SU-DHL-6 (cell line): ENCODE data around the gene EFCAB12.

Experiments
- H2AFZ ChIP-seq: fragments of 200-600 bp; sonication (generic); 2 replicates; pipeline ENCODE4 v1.6.1; 2014; ENCODE audit warnings: low read depth, mild to moderate bottlenecking, moderate library complexity, mixed read lengths, antibody characterized with exemption, low read length; ENCODE audit not compliant: severe bottlenecking
- H3F3A ChIP-seq: fragments of 200-600 bp; shearing (Covaris generic); 2 replicates; pipeline ENCODE4 v1.6.0; 2016; ENCODE audit warnings: antibody characterized with exemption, mild to moderate bottlenecking; ENCODE audit not compliant: insufficient read depth
- H3K27ac ChIP-seq: fragments of 200-600 bp; sonication (generic); 2 replicates; pipeline ENCODE4 v1.5.1; 2016; ENCODE audit warnings: low read depth, mild to moderate bottlenecking, low read length, moderate library complexity, mixed read lengths
- H3K27me3 ChIP-seq: fragments of 200-600 bp; sonication (generic), shearing (Covaris generic); 2 replicates; pipeline ENCODE4 v1.6.0; 2014; ENCODE audit warnings: mild to moderate bottlenecking, low read length
- H3K36me3 ChIP-seq: fragments of 200-600 bp; sonication (generic); 2 replicates; pipeline ENCODE4 v1.6.1; 2014; ENCODE audit warnings: mild to moderate bottlenecking, low read length, mixed read lengths
- H3K4me2 ChIP-seq: fragments of 300-600, 200-600 bp; shearing (Covaris generic), sonication (generic); 2 replicates; pipeline ENCODE4 v1.6.0; 2014; ENCODE audit warnings: low read length, low read depth, mild to moderate bottlenecking; ENCODE audit not compliant: poor library complexity, severe bottlenecking
- H3K4me3 ChIP-seq: fragments of 200-600 bp; sonication (generic); 2 replicates; pipeline ENCODE4 v1.5.1; 2014; ENCODE audit warnings: antibody characterized with exemption, low read length, mild to moderate bottlenecking, mixed read lengths; ENCODE audit not compliant: insufficient read depth, poor library complexity, severe bottlenecking
- H3K79me2 ChIP-seq: fragments of 200-600 bp; sonication (generic); 2 replicates; pipeline ENCODE4 v1.6.1; 2014; ENCODE audit warnings: mild to moderate bottlenecking, low read length, moderate library complexity; ENCODE audit not compliant: insufficient read depth
- H3K9ac ChIP-seq: fragments of 200-600 bp; sonication (generic); 2 replicates; pipeline ENCODE4 v1.7.0; 2014; ENCODE audit warnings: mild to moderate bottlenecking, low read length
- H3K9me2 ChIP-seq: fragments of 200-600 bp; sonication (generic); replicated peaks from 2 replicates; pipeline ENCODE4 v1.6.1; 2014; ENCODE audit warnings: low read length; ENCODE audit not compliant: insufficient read depth
- H3K9me3 ChIP-seq: fragments of 200-600 bp; sonication (generic); 2 replicates; pipeline ENCODE4 v1.6.1; 2014; ENCODE audit warnings: low read length, mixed read lengths; ENCODE audit not compliant: insufficient read depth
- H4K20me1 ChIP-seq: fragments of 200-600 bp; sonication (generic); 2 replicates; pipeline ENCODE4 v1.6.1; 2014; ENCODE audit warnings: low read depth, mild to moderate bottlenecking, antibody characterized with exemption, low read length, moderate library complexity, mixed read lengths
- EZH2phosphoT487 ChIP-seq: fragments of 200-600 bp; sonication (generic), shearing (Covaris generic); conservative IDR thresholded peaks from 2 replicates; pipeline ENCODE4 v1.6.1; 2018; ENCODE audit warnings: mild to moderate bottlenecking, antibody characterized with exemption, low read length, moderate library complexity, mixed read lengths
- TF ChIP-seq, protein P1 (sequence below): fragments of 200-600 bp; sonication (generic); IDR thresholded peaks from one replicate; pipeline ENCODE4 v1.5.1; 2017; ENCODE audit warnings: antibody characterized with exemption, mild to moderate bottlenecking, low read length, moderate library complexity; ENCODE audit not compliant: insufficient read depth, poor library complexity, severe bottlenecking

EFCAB12 gene

DNA sequence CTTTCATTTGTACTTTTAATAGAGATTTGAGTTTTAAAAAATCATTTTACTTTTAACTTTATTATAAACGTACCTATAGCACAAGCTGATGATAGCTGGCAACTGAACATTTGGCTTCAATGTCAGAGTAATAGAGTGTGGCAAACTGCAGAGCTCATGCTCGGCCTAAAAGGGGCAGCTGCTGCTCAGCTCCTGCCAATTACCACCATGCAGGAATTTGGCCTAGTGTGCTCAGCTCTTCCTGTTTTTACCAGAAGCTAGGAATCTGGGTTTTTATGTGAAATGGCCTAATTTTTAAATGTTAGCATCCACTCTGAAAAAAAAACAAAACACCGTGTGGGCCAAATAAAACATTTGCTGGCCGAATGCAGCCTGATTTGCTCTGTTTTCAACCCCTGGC is 13.3 kb upstream of the EFCAB12 start:
- H3K9me2 ChIP-seq: no peaks in the 10 kb centered on the region
- no peaks in the 10 kb centered on the region for H3K27me3 ChIP-seq
- no peak overlapping the region for H3K27ac ChIP-seq
- H3F3A ChIP-seq: no peaks in the 10 kb centered on the region
- peaks cover 7% of the 10 kb centered on the region for H3K36me3 ChIP-seq
- no peaks in the 10 kb centered on the region for H3K9me3 ChIP-seq
- no peak overlapping the region for H2AFZ ChIP-seq
- peaks cover 28% of the 10 kb centered on the region for H3K79me2 ChIP-seq
- no peak overlapping the region for H3K4me2 ChIP-seq
- H3K4me3 ChIP-seq: no peak overlapping the region
- H3K9ac ChIP-seq: 0 out of 2 replicates have a peak overlapping the region, but pooled peaks have one; percentile 1
- H4K20me1 ChIP-seq: no peaks in the 10 kb centered on the region
- TF ChIP-seq EZH2phosphoT487: no peak
- TF ChIP-seq, protein P1, sequence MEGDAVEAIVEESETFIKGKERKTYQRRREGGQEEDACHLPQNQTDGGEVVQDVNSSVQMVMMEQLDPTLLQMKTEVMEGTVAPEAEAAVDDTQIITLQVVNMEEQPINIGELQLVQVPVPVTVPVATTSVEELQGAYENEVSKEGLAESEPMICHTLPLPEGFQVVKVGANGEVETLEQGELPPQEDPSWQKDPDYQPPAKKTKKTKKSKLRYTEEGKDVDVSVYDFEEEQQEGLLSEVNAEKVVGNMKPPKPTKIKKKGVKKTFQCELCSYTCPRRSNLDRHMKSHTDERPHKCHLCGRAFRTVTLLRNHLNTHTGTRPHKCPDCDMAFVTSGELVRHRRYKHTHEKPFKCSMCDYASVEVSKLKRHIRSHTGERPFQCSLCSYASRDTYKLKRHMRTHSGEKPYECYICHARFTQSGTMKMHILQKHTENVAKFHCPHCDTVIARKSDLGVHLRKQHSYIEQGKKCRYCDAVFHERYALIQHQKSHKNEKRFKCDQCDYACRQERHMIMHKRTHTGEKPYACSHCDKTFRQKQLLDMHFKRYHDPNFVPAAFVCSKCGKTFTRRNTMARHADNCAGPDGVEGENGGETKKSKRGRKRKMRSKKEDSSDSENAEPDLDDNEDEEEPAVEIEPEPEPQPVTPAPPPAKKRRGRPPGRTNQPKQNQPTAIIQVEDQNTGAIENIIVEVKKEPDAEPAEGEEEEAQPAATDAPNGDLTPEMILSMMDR: no peak

GRCh38 chr3:129441215-129441614 is 12.8 kb upstream of the EFCAB12 start:
- Histone ChIP-seq H3K36me3 (peaks cover 13% of the 10 kb centered on the region), H3K79me2 (peaks cover 34% of the 10 kb centered on the region), H3K4me2 (peak overlapping the region; percentile 79), H3K9me3 (no peaks in the 10 kb centered on the region), H3K4me3 (peak overlapping the region; percentile 70), H4K20me1 (no peaks in the 10 kb centered on the region), H3K27me3 (no peaks in the 10 kb centered on the region), H3K9ac (peak overlapping the region; percentile 97), H2AFZ (peak overlapping the region; percentile 83), H3K27ac (no peak overlapping the region), H3K9me2 (no peaks in the 10 kb centered on the region), H3F3A (no peaks in the 10 kb centered on the region)
- no peak for TF ChIP-seq EZH2phosphoT487
- TF ChIP-seq, protein P1: no peak

DNA sequence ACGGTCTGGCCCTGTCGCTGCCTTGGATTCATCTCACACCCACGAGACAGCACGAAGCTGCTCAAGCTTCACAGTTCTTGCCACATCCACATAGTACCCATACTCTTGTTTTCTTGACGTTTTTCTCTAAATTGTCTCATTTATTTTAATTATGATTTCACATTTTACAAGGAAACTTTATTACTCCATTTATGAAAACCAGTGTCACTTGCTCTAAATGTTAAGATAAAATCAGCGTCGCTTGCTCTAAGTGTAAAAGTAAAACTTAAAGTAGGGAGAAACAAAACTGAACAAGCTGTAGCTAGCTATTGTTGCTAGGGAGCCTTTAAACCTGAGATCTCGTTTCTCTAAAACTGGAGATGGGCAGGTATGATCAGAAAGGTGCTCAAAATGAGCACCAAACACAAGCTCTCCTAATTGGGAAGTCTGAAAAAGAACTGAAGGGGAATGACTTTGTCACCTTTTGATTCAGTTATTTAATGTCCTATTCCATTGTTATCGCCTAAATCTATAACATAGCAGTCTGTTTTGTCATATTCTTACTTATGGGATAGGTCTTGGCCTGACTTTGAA is 12.3 kb upstream of the EFCAB12 start:
- Histone ChIP-seq H3K4me2 (peak overlapping the region; percentile 79), H4K20me1 (no peaks in the 10 kb centered on the region), H3K79me2 (peaks cover 39% of the 10 kb centered on the region), H2AFZ (peak overlapping the region; percentile 83), H3K36me3 (peaks cover 18% of the 10 kb centered on the region), H3K4me3 (peak overlapping the region; percentile 70), H3K9me2 (no peaks in the 10 kb centered on the region), H3K27me3 (no peaks in the 10 kb centered on the region), H3K9me3 (no peaks in the 10 kb centered on the region), H3F3A (no peaks in the 10 kb centered on the region), H3K27ac (peak overlapping the region; percentile 68), H3K9ac (peak overlapping the region; percentile 97)
- TF ChIP-seq, protein P1: no peak
- no peak for TF ChIP-seq EZH2phosphoT487
